Spleen (tissue), 11 donors: Measurements from ENCODE around the gene HYDIN. TPM values are rescaled to one million over a fixed set of nuclear protein-coding genes. Genes with fewer than 3 reads are reported as not detected.

Experiments
- DNase-seq: peaks from one replicate; pipeline ENCODE4 v3.0.0-alpha.2; 2020
- H3K27ac ChIP-seq, 8 donors: fragments of 200-600 bp; sonication (generic) in 7 of 8; 1 replicate in 4 of 8; 2 replicates in 4 of 8; pipeline versions ENCODE4 v1.5.0 to v1.8.0; 2016 to 2021; ENCODE audit warnings: inconsistent platforms in 4 of 8, mild to moderate bottlenecking in 4 of 8, moderate library complexity in 1 of 8
- H3K27me3 ChIP-seq, 7 donors: fragments of 200-600 bp; sonication (generic) in 6 of 7; replicated peaks in 1 of 7; 1 replicate in 4 of 7; 2 replicates in 3 of 7; pipeline versions ENCODE4 v1.5.0 to v1.8.0; 2016 to 2021; ENCODE audit warnings: inconsistent platforms in 3 of 7, mild to moderate bottlenecking in 1 of 7
- H3K36me3 ChIP-seq, 6 donors: fragments of 200-600 bp; sonication (generic) in 5 of 6; 1 replicate in 4 of 6; 2 replicates in 2 of 6; pipeline versions ENCODE4 v1.5.0 to v1.8.0; 2016 to 2021; ENCODE audit warnings: inconsistent platforms in 2 of 6
- H3K4me1 ChIP-seq, 6 donors: fragments of 200-600 bp; sonication (generic) in 5 of 6; 1 replicate in 3 of 6; 2 replicates in 3 of 6; pipeline versions ENCODE4 v1.5.0 to v1.8.0; 2016 to 2021; ENCODE audit warnings: inconsistent platforms in 3 of 6
- H3K4me3 ChIP-seq, 8 donors: fragments of 200-600 bp; sonication (generic) in 7 of 8; 1 replicate in 4 of 8; 2 replicates in 4 of 8; pipeline versions ENCODE4 v1.5.0 to v1.8.0; 2016 to 2021; ENCODE audit warnings: inconsistent platforms in 4 of 8, mild to moderate bottlenecking in 4 of 8, moderate library complexity in 2 of 8
- H3K9me3 ChIP-seq, 8 donors: fragments of 200-600 bp; sonication (generic) in 7 of 8; 1 replicate in 4 of 8; 2 replicates in 4 of 8; pipeline versions ENCODE4 v1.5.0 to v1.8.0; 2016 to 2021; ENCODE audit warnings: inconsistent platforms in 4 of 8
- CTCF ChIP-seq, 11 experiments: fragments of 200-600 bp in 7 of 11; fragments of 450-650 bp in 4 of 11; sonication (generic) in 4 of 11; IDR thresholded peaks in 8 of 11; conservative IDR thresholded peaks in 3 of 11; 1 replicate in 7 of 11; 2 replicates in 4 of 11; pipeline versions ENCODE4 v1.4.0 to v1.8.0; 2016 to 2021; ENCODE audit warnings: antibody characterized with exemption in 11 of 11, inconsistent platforms in 4 of 11, mild to moderate bottlenecking in 1 of 11
- POLR2A ChIP-seq, 3 donors: fragments of 450-650 bp; IDR thresholded peaks; one replicate each; pipeline ENCODE4 v1.5.1; 2017; ENCODE audit warnings: antibody characterized with exemption in 3 of 3, mild to moderate bottlenecking in 1 of 3
- POLR2AphosphoS5 ChIP-seq, 3 donors: sonication (generic); formaldehyde crosslinking; IDR thresholded peaks; one replicate each; pipeline ENCODE4 v1.5.1; 2017; ENCODE audit warnings: antibody characterized with exemption in 3 of 3
- WGBS, 5 donors: extraction: QIAGEN DNeasy Blood & Tissue Kit in 3 of 5; methylation state at CpG; one replicate each; pipeline versions ENCODE4 v1.1.5 to v1.1.7; 2013 to 2018; 5-methylcytosine and 5-hydroxymethylcytosine counted together
- intact Hi-C: fragments of 100-400 bp; cut with DNase I; formaldehyde crosslinking; loops from one replicate; pipeline ENCODE4 v1.15.0; 2023; ENCODE audit warnings: low total_unique reads
- polyA plus RNA-seq, 3 donors: library from polyadenylated mRNA; stranded (reverse); fragments of 200-250 nt; gene quantifications; one replicate each; pipeline ENCODE4 v1.2.1, GENCODE V29; 2013
- total RNA-seq, 7 donors: library from RNA; depleted of rRNA in 3 of 7; stranded (reverse); fragments of >200 nt in 3 of 7; fragmentation: NEBNext Ultra II Directional in 4 of 7; extraction: Animal tissue kit (Norgen Biotek cat#: 25700) in 4 of 7; gene quantifications; one replicate each; pipeline versions ENCODE4 v1.1.0 to v1.2.1, GENCODE V29; 2016 to 2021
- donor health status: healthy with polysubstance abuse.
- donor health status: DM: no; HTN: no; CAD: no; lungs with moderate emphysema.
- donor health status: DM: no; HTN: no; CAD: no.
- donor health status: Bipolar disorder and iron deficiency.
- donor health status: healthy.
- donor health status: DM: no; HTN: no; CAD: no.
- donor health status: DM: yes; HTN: yes; CAD: no.

The HYDIN gene
- total and polyA plus RNA-seq, 10 donors, result 0.05 to 2.2 (median 0.42) TPM

DNA sequence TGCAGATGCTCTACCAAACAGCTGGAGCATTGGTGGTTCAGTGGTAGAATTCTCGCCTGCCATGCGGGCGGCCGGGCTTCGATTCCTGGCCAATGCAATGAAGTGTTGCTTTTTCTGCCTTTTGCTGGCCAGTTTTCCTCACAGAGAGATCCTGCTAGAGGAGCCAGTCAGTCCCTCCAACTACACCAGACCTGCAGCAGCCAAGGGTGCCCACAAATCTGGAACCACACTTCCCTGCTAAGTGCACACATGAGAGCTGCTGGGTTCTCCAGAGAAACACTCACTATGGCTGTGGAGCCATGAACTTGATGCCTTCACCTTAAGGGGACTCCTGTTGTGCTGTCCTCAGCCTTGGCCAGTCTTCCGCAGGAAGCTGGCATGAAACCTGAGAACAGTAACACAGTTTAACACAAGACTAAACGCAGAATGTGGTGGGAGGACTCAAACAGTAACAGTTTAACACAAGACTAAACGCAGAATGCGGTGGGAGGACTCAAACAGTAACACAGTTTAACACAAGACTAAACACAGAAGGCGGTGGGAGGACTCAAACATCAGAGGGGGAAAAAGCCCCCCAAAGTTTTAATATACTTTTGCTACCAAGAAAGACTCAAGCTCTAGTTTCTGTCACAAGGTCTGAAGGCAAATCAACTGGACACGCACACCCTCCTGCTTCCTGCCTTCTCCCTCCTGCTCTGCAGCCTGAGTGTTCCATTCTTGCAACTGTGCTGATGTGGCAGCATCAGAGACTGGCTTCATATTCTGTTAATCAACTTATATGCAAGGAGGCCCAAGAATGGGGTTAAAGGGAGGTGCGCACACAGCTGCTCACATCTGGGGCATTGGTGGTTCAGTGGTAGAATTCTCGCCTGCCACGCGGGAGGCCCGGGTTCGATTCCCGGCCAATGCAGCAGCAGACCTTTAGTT, 441.6 kb downstream of the HYDIN start:
- intact Hi-C loops, result no loop called here
- 74 to 83% (median 81%) methylated on average over 17 to 18 of the region's 18 CpGs for WGBS, 5 donors
- peak overlapping the region in 5 of 8 donors; percentile 26 to 64 (median 42) for H3K27ac ChIP-seq
- no peaks in the 10 kb centered on the region for H3K9me3 ChIP-seq
- peak in 2 of 3 donors; percentile 37 to 45 for TF ChIP-seq POLR2AphosphoS5 (IDR thresholded peaks at IDR 0.05)
- TF ChIP-seq CTCF (IDR thresholded peaks at IDR 0.05 in 8 of 11, conservative IDR thresholded peaks at IDR 0.05 in 3 of 11), result no peak
- no peak for DNase-seq
- peaks cover under 1 to 67% (median 28%) of the 10 kb centered on the region in 6 donors for H3K36me3 ChIP-seq
- peaks cover 3 to 89% (median 60%) of the 10 kb centered on the region in 6 donors for H3K4me1 ChIP-seq
- H3K27me3 ChIP-seq, result no peaks in the 10 kb centered on the region
- H3K4me3 ChIP-seq, result no peak overlapping the region

GRCh38 chr16:70786020-70786755, 444.3 kb downstream of the HYDIN start:
- Histone ChIP-seq H3K36me3 (peaks cover 4 to 94% (median 55%) of the 10 kb centered on the region in 6 donors), H3K4me3 (no peak overlapping the region), H3K9me3 (peaks cover 0 to 7% (median 0%) of the 10 kb centered on the region in 8 donors), H3K27ac (peak overlapping the region in 1 of 8 donors; percentile 27), H3K27me3 (no peaks in the 10 kb centered on the region), H3K4me1 (peaks cover 3 to 83% (median 51%) of the 10 kb centered on the region in 6 donors)
- DNase-seq, result no peak
- TF ChIP-seq POLR2A (IDR thresholded peaks at IDR 0.05) (no peak), CTCF (IDR thresholded peaks at IDR 0.05 in 8 of 11, conservative IDR thresholded peaks at IDR 0.05 in 3 of 11) (no peak), POLR2AphosphoS5 (IDR thresholded peaks at IDR 0.05) (no peak)
- intact Hi-C loops, result no loop called here
- 81 to 91% (median 90%) methylated on average over 19 of the region's 19 CpGs for WGBS, 5 donors

DNA sequence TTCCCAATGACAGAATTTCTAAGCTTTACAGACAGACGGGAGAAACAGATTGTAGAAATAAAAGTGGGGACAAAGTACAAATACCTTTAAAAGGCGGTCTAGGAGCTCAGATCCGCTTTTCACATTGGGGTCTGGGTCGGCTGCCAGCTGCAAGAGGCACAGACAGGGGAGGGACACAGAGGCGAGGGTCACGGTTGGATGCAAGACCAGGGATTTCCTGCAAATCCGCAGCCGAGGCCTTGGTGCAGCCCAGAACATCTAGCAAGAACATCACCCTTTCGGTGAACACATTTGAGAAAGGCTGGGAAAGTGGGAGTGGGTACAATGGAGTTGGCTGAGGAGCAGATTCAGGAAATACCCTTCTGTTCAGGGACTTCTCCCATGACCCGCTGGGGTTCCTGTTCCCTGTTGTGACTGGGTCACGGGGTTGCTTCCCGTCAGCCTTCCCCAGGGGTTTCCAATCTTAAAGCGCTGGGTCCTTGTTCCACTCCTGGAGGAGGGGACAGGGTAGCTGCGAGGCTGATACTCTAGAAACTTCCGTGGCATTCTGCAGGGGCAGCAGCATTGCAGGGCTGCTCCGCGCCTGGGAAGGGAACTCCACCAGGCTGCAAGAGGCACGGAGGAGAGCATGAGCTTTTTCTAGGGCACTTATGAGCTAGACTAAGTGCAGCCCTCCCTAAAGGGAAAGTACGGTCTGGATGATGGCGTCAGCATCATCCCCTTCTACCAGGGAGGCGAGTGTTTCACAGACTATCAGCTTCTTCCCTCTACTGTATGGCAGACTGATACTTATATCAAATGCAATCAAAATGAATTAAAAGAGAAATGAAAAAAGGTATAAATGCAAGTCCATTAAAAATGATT, 445.6 kb downstream of the HYDIN start:
- H3K27me3 ChIP-seq, result no peaks in the 10 kb centered on the region
- TF ChIP-seq CTCF (IDR thresholded peaks at IDR 0.05 in 8 of 11, conservative IDR thresholded peaks at IDR 0.05 in 3 of 11), result no peak
- peak; percentile 16 to 66 (median 38) for TF ChIP-seq POLR2AphosphoS5 (IDR thresholded peaks at IDR 0.05)
- TF ChIP-seq POLR2A (IDR thresholded peaks at IDR 0.05), result no peak
- intact Hi-C loops, result no loop called here
- peak overlapping the region in 5 of 8 donors; percentile 9 to 51 (median 38) for H3K27ac ChIP-seq
- peaks cover 3 to 70% (median 43%) of the 10 kb centered on the region in 6 donors for H3K4me1 ChIP-seq
- peak; percentile 68 for DNase-seq
- H3K4me3 ChIP-seq, result no peak overlapping the region
- WGBS, 5 donors, result 72 to 80% (median 74%) methylated on average over 21 of the region's 21 CpGs
- peaks cover 0 to 9% (median 0%) of the 10 kb centered on the region in 8 donors for H3K9me3 ChIP-seq
- peaks cover 6 to 97% (median 68%) of the 10 kb centered on the region in 6 donors for H3K36me3 ChIP-seq
